Muscle layer of colon (tissue), 2 donors: ENCODE data around the gene GFAP.
"Not testable (repeated sequence)": the region's sequence is repeated elsewhere in the genome, so short reads cannot be mapped to it uniquely, and the experiment has no call there.

Experiments
- H3K27ac ChIP-seq: one replicate; pipeline ENCODE4 v1.7.0; 2013; ENCODE audit warnings: low read depth, mild to moderate bottlenecking, low read length, moderate library complexity
- H3K27me3 ChIP-seq, 2 donors: one replicate each; pipeline ENCODE4 v1.7.0; 2013; ENCODE audit warnings: low read length in 2 of 2, mild to moderate bottlenecking in 2 of 2; ENCODE audit not compliant: insufficient read depth in 2 of 2, control insufficient read depth in 1 of 2
- H3K36me3 ChIP-seq: one replicate; pipeline ENCODE4 v1.7.0; 2013; ENCODE audit warnings: mild to moderate bottlenecking, low read length; ENCODE audit not compliant: insufficient read depth
- H3K4me1 ChIP-seq: one replicate; pipeline ENCODE4 v1.7.0; 2013; ENCODE audit warnings: mild to moderate bottlenecking, low read length; ENCODE audit not compliant: insufficient read depth
- H3K4me3 ChIP-seq, 2 donors: one replicate each; pipeline ENCODE4 v1.7.0; 2013; ENCODE audit warnings: low read length in 2 of 2, low read depth in 1 of 2, mild to moderate bottlenecking in 1 of 2, moderate library complexity in 1 of 2
- H3K9ac ChIP-seq: one replicate; pipeline ENCODE4 v1.7.0; 2013; ENCODE audit warnings: low read length
- H3K9me3 ChIP-seq: one replicate; pipeline ENCODE4 v1.7.0; 2013; ENCODE audit warnings: mild to moderate bottlenecking, low read length
- donor health status: abdominal sarcoma.
- donor health status: Adenocarcinoma of cecum.

The GFAP gene

GRCh38 chr17:44915321-44915726 lies at the start of gene GFAP:
Gene GFAP, minus strand, starts transcription at chr17:44915500. Its CDS starts 14 bp downstream, at chr17:44915486.
- Histone ChIP-seq H3K36me3 (no peaks in the 10 kb centered on the region), H3K27me3 (peaks cover 0 to 13% of the 10 kb centered on the region in 2 donors), H3K27ac (peak within 1 kb of the TSS; percentile 70), H3K4me3 (no peak within 1 kb of the TSS), H3K4me1 (peaks cover 14% of the 10 kb centered on the region), H3K9me3 (no peaks in the 10 kb centered on the region), H3K9ac (no peak within 1 kb of the TSS)

GRCh38 chr17:44961921-44962350 lies 46.6 kb upstream of the GFAP start:
- peaks cover 15 to 30% of the 10 kb centered on the region in 2 donors for H3K27me3 ChIP-seq
- no peaks in the 10 kb centered on the region for H3K36me3 ChIP-seq
- no peak overlapping the region for H3K4me3 ChIP-seq
- no peak overlapping the region for H3K27ac ChIP-seq
- peaks cover 6% of the 10 kb centered on the region for H3K4me1 ChIP-seq
- no peaks in the 10 kb centered on the region for H3K9me3 ChIP-seq
- no peak overlapping the region for H3K9ac ChIP-seq

- no peak overlapping the region for H3K9ac ChIP-seq
- H3K27ac ChIP-seq = no peak overlapping the region
- no peaks in the 10 kb centered on the region for H3K36me3 ChIP-seq
- H3K9me3 ChIP-seq = no peaks in the 10 kb centered on the region
- H3K4me3 ChIP-seq = no peak overlapping the region
- peaks cover 4 to 19% of the 10 kb centered on the region in 2 donors for H3K27me3 ChIP-seq
- no peaks in the 10 kb centered on the region for H3K4me1 ChIP-seq
Measured at GRCh38 chr17:44960691-44961090, 45.4 kb upstream of the GFAP start.

- Histone ChIP-seq H3K27me3 (peaks cover 0 to 15% of the 10 kb centered on the region in 2 donors), H3K27ac (no peak overlapping the region), H3K9me3 (no peaks in the 10 kb centered on the region), H3K9ac (no peak overlapping the region), H3K4me1 (no peaks in the 10 kb centered on the region), H3K4me3 (no peak overlapping the region), H3K36me3 (no peaks in the 10 kb centered on the region)
Measured at GRCh38 chr17:44959821-44960531, 44.7 kb upstream of the GFAP start.

GRCh38 chr17:44956998-44957981 lies 42.0 kb upstream of the GFAP start:
- H3K9ac ChIP-seq = no peak overlapping the region
- no peak overlapping the region for H3K4me3 ChIP-seq
- peaks cover 0 to 12% of the 10 kb centered on the region in 2 donors for H3K27me3 ChIP-seq
- no peaks in the 10 kb centered on the region for H3K36me3 ChIP-seq
- H3K27ac ChIP-seq = no peak overlapping the region
- H3K4me1 ChIP-seq = no peaks in the 10 kb centered on the region
- no peaks in the 10 kb centered on the region for H3K9me3 ChIP-seq

- Histone ChIP-seq H3K9me3 (no peaks in the 10 kb centered on the region), H3K27me3 (peaks cover 0 to 12% of the 10 kb centered on the region in 2 donors)
Measured at GRCh38 chr17:44955674-44956425, 40.5 kb upstream of the GFAP start.

GRCh38 chr17:44952946-44953475 lies 37.7 kb upstream of the GFAP start:
- Histone ChIP-seq H3K27ac (no peak overlapping the region), H3K4me1 (peaks cover 6% of the 10 kb centered on the region), H3K4me3 (no peak overlapping the region), H3K9me3 (no peaks in the 10 kb centered on the region), H3K27me3 (no peaks in the 10 kb centered on the region), H3K36me3 (no peaks in the 10 kb centered on the region), H3K9ac (no peak overlapping the region)

More at GRCh38 chr17:44955674-44956425, 40.5 kb upstream of the GFAP start:
- Histone ChIP-seq H3K4me3 (no peak overlapping the region), H3K27ac (no peak overlapping the region), H3K9ac (no peak overlapping the region), H3K4me1 (no peaks in the 10 kb centered on the region), H3K36me3 (no peaks in the 10 kb centered on the region)

GRCh38 chr17:44948315-44948795 lies 33.1 kb upstream of the GFAP start:
- no peaks in the 10 kb centered on the region for H3K27me3 ChIP-seq
- H3K27ac ChIP-seq = peak overlapping the region; percentile 76
- peaks cover 6% of the 10 kb centered on the region for H3K4me1 ChIP-seq
- H3K36me3 ChIP-seq = no peaks in the 10 kb centered on the region
- peak overlapping the region; percentile 71 to 86 for H3K4me3 ChIP-seq
- no peaks in the 10 kb centered on the region for H3K9me3 ChIP-seq
- H3K9ac ChIP-seq = peak overlapping the region; percentile 28

GRCh38 chr17:44947461-44948314 lies 32.4 kb upstream of the GFAP start, which contains the start of gene KIF18B:
Gene KIF18B, minus strand, starts transcription at chr17:44947773. Its CDS starts 11,429 bp downstream, at chr17:44936344.
- no peaks in the 10 kb centered on the region for H3K27me3 ChIP-seq
- peak within 1 kb of the TSS; percentile 28 for H3K9ac ChIP-seq
- H3K9me3 ChIP-seq = no peaks in the 10 kb centered on the region
- peaks cover 6% of the 10 kb centered on the region for H3K4me1 ChIP-seq
- peak within 1 kb of the TSS; percentile 71 to 86 for H3K4me3 ChIP-seq
- no peaks in the 10 kb centered on the region for H3K36me3 ChIP-seq
- peak within 1 kb of the TSS; percentile 76 for H3K27ac ChIP-seq

- H3K27ac ChIP-seq, H3K4me1 ChIP-seq, H3K27me3 ChIP-seq, H3K36me3 ChIP-seq, H3K4me3 ChIP-seq, H3K9ac ChIP-seq, H3K9me3 ChIP-seq: not testable (repeated sequence)
Measured at GRCh38 chr17:44945652-44946051, 30.4 kb upstream of the GFAP start.
